CD4-positive, alpha-beta memory T cell (primary cell): ENCODE data around the gene MBD3L4. TPM values are rescaled to one million over a fixed set of nuclear protein-coding genes. Genes with fewer than 3 reads are reported as not detected.
"Not testable (repeated sequence)": the region's sequence is repeated elsewhere in the genome, so short reads cannot be mapped to it uniquely, and the experiment has no call there.

Experiments used
- CTCF ChIA-PET: fragments of 350-600 bp; sonication (Branson Sonifier 250); formaldehyde crosslinking; loops from one replicate; lab custom pipeline; 2021; ENCODE audit warnings: inconsistent platforms; ENCODE audit not compliant: partially characterized antibody; lab: Charles Lee
- POLR2A ChIA-PET: fragments of 350-600 bp; sonication (Branson Sonifier 250); formaldehyde crosslinking; loops from one replicate; lab custom pipeline; 2021; ENCODE audit not compliant: partially characterized antibody; lab: Charles Lee
- DNase-seq, 5 donors: peaks; one replicate each; pipeline versions ENCODE4 v3.0.0 to v3.0.0-alpha.2; 2020 to 2022; ENCODE audit warnings: mixed read lengths in 1 of 5
- H3K27ac ChIP-seq: one replicate; pipeline ENCODE4 v1.7.0; 2013; ENCODE audit warnings: low read depth, low read length
- H3K27me3 ChIP-seq: 2 replicates; pipeline ENCODE4 v1.7.0; 2013; ENCODE audit warnings: mild to moderate bottlenecking, low read length, moderate library complexity; ENCODE audit not compliant: insufficient read depth
- H3K36me3 ChIP-seq: 2 replicates; pipeline ENCODE4 v1.7.0; 2013; ENCODE audit warnings: mild to moderate bottlenecking, low read length, moderate library complexity; ENCODE audit not compliant: insufficient read depth
- H3K4me1 ChIP-seq: 2 replicates; pipeline ENCODE4 v1.7.0; 2013; ENCODE audit warnings: mild to moderate bottlenecking, low read length, moderate library complexity; ENCODE audit not compliant: insufficient read depth
- H3K4me3 ChIP-seq, 2 donors: one replicate each; pipeline ENCODE4 v1.7.0; 2013; ENCODE audit warnings: low read length in 2 of 2, mild to moderate bottlenecking in 1 of 2
- H3K9me3 ChIP-seq, 2 donors: one replicate each; pipeline ENCODE4 v1.7.0; 2013; ENCODE audit warnings: low read length in 2 of 2, control low read depth in 1 of 2; ENCODE audit not compliant: control insufficient read depth in 1 of 2
- H3K27ac Mint-ChIP-seq, 7 donors: one replicate each; pipeline ENCODE4 v1.8.0; 2020 to 2021; ENCODE audit warnings: mixed read lengths in 7 of 7, mild to moderate bottlenecking in 6 of 7, inconsistent platforms in 3 of 7, moderate library complexity in 3 of 7
- H3K27me3 Mint-ChIP-seq, 2 donors: one replicate each; pipeline ENCODE4 v1.8.0; 2020 to 2021; ENCODE audit warnings: mixed read lengths in 2 of 2
- H3K36me3 Mint-ChIP-seq, 2 donors: one replicate each; pipeline ENCODE4 v1.8.0; 2020 to 2021; ENCODE audit warnings: mixed read lengths in 2 of 2, inconsistent platforms in 1 of 2, mild to moderate bottlenecking in 1 of 2
- H3K4me1 Mint-ChIP-seq, 4 donors: one replicate each; pipeline ENCODE4 v1.8.0; 2020 to 2021; ENCODE audit warnings: mixed read lengths in 4 of 4, mild to moderate bottlenecking in 1 of 4
- H3K4me3 Mint-ChIP-seq, 8 donors: one replicate each; pipeline ENCODE4 v1.8.0; 2020 to 2021; ENCODE audit warnings: mixed read lengths in 8 of 8, mild to moderate bottlenecking in 7 of 8, moderate library complexity in 6 of 8, inconsistent platforms in 3 of 8
- H3K9me3 Mint-ChIP-seq, 8 donors: one replicate each; pipeline ENCODE4 v1.8.0; 2020 to 2021; ENCODE audit warnings: mixed read lengths in 8 of 8, mild to moderate bottlenecking in 5 of 8, inconsistent platforms in 3 of 8, moderate library complexity in 1 of 8
- intact Hi-C: fragments of 100-400 bp; cut with micrococcal nuclease; formaldehyde crosslinking; loops from one replicate; pipeline ENCODE4 v1.15.1; 2023
- polyA plus RNA-seq, 2 donors: library from polyadenylated mRNA; unstranded; fragments of 300-500 nt; fragmentation: Illumina TruSeq; gene quantifications; one replicate each; pipeline ENCODE4 v1.2.3, GENCODE V29; 2021
- total RNA-seq, 2 experiments: library from RNA; stranded (reverse); gene quantifications; one replicate each; pipeline ENCODE4 v1.2.3, GENCODE V29; 2021

Gene MBD3L4
- total and polyA plus RNA-seq, 4 experiments from 2014 or later, result not detected

DNA sequence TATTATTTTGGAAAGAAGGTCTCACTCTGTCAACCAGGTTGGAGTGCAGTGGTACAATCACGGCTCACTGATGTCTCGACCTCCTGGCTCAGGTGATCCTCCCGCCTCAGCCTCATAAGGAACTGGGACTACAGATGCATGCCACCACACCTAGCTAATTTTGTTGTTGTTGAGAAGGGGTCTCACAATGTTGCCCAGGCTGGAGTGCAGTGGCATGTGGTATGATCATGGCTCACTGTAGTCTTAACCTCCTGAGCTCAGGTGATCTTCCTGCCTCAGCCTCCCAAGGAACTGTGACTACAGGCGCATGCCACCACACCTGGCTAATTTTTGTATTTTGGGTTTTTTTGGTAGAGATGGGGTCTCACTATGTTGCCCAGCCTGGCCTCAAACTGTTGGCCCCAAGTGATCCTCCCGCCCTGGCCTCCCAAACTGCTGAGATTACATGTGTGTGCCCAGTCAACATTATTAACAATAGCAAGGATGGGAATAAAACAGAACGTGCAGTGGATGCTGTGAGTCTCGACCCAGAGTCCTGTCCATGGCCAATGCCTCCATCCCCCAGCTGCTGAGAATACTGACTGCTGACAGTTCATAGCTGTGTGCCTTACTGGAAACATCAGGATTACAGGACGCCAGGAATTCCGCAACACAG, 23.9 kb upstream of the MBD3L4 start:
- ChIA-PET POLR2A (interaction anchor here (0.6 kb wide), 1 partner anchor 565 kb away, joined by 3 read pairs; the partner anchor contains the start of genes PET100 and XAB2), CTCF (no interaction called here)
- DNase-seq, result no peak
- peaks cover 4% of the 10 kb centered on the region for H3K4me1 ChIP-seq
- peak overlapping the region in 2 of 7 donors; percentile 8 to 59 for H3K27ac Mint-ChIP-seq
- no peaks in the 10 kb centered on the region for H3K36me3 Mint-ChIP-seq
- no peaks in the 10 kb centered on the region for H3K27me3 ChIP-seq
- no peaks in the 10 kb centered on the region for H3K9me3 ChIP-seq
- peaks cover 0 to under 1% (median 0%) of the 10 kb centered on the region in 8 donors for H3K9me3 Mint-ChIP-seq
- H3K27ac ChIP-seq, result no peak overlapping the region
- no peaks in the 10 kb centered on the region for H3K27me3 Mint-ChIP-seq
- no peak overlapping the region for H3K4me3 Mint-ChIP-seq
- intact Hi-C loops, result no loop called here
- H3K4me3 ChIP-seq, result no peak overlapping the region
- no peaks in the 10 kb centered on the region for H3K36me3 ChIP-seq
- peaks cover 2 to 5% (median 3%) of the 10 kb centered on the region in 4 donors for H3K4me1 Mint-ChIP-seq

DNA sequence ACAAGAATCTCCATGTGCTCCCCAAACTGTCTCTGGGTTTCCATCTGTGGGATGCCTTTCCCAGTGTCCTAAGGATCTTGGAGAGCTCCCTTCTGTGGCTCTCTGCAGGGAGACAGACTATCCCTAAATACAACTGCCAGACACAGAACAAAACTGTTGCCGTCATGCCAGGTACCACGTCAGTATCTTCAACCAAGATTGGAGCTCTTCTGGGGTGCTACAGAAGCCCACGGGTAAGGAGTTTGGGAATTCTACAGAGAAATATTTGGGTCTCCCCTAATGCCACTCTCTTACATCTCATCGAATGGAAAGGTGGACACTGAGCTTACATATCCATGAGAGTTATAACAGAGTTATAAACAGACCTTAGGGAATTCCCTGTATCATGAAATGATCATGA, 23.4 kb upstream of the MBD3L4 start:
- Histone ChIP-seq H3K4me1 (no peaks in the 10 kb centered on the region), H3K4me3 (no peak overlapping the region), H3K36me3 (no peaks in the 10 kb centered on the region), H3K27ac (no peak overlapping the region), H3K27me3 (no peaks in the 10 kb centered on the region), H3K9me3 (no peaks in the 10 kb centered on the region)
- no peak for DNase-seq
- ChIA-PET CTCF (no interaction called here), POLR2A (interaction anchor here (0.6 kb wide), 1 partner anchor 566 kb away, joined by 3 read pairs; the partner anchor contains the start of genes PET100 and XAB2)
- H3K27ac Mint-ChIP-seq, result no peak overlapping the region
- intact Hi-C loops, result no loop called here
- H3K9me3 Mint-ChIP-seq, result no peaks in the 10 kb centered on the region
- no peaks in the 10 kb centered on the region for H3K36me3 Mint-ChIP-seq
- no peaks in the 10 kb centered on the region for H3K27me3 Mint-ChIP-seq
- no peak overlapping the region for H3K4me3 Mint-ChIP-seq
- peaks cover 0 to 1% (median 0%) of the 10 kb centered on the region in 4 donors for H3K4me1 Mint-ChIP-seq

DNA sequence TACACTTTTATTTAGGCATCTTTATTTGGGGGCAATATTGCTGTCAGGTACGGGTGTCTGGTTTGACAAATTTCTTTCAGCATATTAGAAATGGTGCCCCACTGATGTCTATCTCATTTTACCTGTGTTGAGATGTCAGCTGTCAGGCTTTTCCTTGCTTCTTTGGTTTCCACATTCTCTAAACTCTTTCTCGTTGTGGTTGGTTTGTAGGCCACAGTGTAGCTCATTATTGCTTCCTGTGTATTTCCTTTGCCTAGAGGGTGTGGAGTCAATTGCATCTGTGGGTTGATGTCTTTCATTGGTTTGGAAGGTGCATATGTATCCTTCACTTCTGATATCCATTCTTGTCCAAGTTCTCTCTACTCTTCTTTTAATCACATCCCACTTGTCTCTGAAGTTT, 20.0 kb upstream of the MBD3L4 start:
- not testable (repeated sequence) for H3K4me1 ChIP-seq

DNA sequence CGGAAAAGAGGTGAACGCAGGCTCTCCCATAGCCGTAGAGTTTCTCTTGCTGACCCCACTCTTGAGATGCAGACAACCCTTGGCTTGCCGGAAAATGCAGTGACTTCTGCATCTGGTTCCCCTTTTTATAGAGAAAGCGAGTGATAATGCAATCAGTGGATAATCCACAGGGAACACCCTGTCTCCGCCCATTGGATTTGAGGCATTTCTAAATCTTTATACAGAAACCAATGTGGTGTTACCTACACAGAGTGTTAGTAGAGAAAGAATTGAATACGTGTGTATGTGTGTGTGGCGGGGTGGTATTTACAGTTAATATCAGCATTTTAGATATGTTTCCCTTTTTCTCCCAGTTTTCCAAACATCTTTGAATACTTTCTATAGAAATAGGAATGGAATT, 18.6 kb upstream of the MBD3L4 start, which contains the start of gene MBD3L3:
Gene MBD3L3 (minus strand): TSS at position 101 of the 400 bp plus-strand sequence. CDS start 71 bp downstream, at position 30.
- H3K9me3 Mint-ChIP-seq, H3K27ac ChIP-seq, H3K4me1 ChIP-seq, intact Hi-C loops, H3K4me1 Mint-ChIP-seq, H3K27me3 Mint-ChIP-seq, H3K4me3 Mint-ChIP-seq, H3K27me3 ChIP-seq, DNase-seq, H3K36me3 Mint-ChIP-seq, H3K36me3 ChIP-seq, CTCF ChIA-PET, H3K9me3 ChIP-seq, H3K4me3 ChIP-seq, POLR2A ChIA-PET, H3K27ac Mint-ChIP-seq: not testable (repeated sequence)

More for the DNA sequence above, 20.0 kb upstream of the MBD3L4 start:
- POLR2A ChIA-PET, H3K9me3 Mint-ChIP-seq, CTCF ChIA-PET, H3K36me3 Mint-ChIP-seq, H3K4me3 Mint-ChIP-seq, H3K27me3 Mint-ChIP-seq, H3K4me1 Mint-ChIP-seq, intact Hi-C loops, H3K4me3 ChIP-seq, H3K27ac ChIP-seq, H3K36me3 ChIP-seq, H3K9me3 ChIP-seq, H3K27me3 ChIP-seq, H3K27ac Mint-ChIP-seq: not testable (repeated sequence)
- peak in 3 of 5 donors; percentile 28 to 47 (median 34) for DNase-seq

DNA sequence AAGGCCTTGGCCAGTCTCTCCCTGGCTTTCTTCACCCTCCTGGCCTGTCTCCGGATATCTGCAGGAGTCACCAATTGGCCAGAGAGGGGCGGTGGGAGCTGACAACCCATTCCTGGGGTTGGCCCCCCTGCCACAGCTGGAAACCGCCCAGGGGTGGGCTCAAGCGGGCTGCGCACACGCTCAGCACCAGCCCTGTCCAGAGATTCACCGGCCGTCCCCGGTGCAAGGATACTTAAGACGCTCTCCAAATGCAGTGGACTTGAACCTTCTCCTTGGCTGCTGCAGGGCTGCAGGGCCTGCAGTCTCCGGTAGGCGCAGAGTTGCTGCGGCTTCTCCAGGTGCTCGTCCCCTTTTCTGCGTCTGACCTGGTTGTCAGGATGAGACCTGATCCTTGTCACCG, 16.4 kb upstream of the MBD3L4 start:
- H3K27ac ChIP-seq, H3K4me1 ChIP-seq, H3K27me3 ChIP-seq, H3K27me3 Mint-ChIP-seq, CTCF ChIA-PET, H3K4me3 ChIP-seq, intact Hi-C loops, POLR2A ChIA-PET, H3K27ac Mint-ChIP-seq, H3K4me3 Mint-ChIP-seq, H3K4me1 Mint-ChIP-seq, H3K36me3 ChIP-seq, DNase-seq, H3K9me3 ChIP-seq, H3K36me3 Mint-ChIP-seq, H3K9me3 Mint-ChIP-seq: not testable (repeated sequence)

DNA sequence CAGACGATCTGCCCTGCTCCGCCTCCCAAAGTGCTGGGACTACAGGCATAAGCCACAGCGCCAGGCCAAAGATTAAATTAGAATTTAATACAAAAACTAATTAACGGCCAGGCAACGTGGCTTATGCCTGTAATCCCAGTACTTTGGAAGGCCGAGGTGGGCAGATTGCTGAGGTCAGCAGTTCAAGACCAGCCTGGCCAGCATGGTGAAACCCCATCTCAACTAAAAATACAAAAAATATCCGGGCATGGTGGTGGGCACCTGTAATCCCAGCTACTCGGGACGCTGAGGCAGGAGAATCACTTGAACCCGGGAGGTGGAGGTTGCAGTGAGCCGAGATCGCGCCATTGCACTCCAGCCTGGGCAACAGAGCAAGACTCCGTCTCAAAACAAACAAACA, 15.7 kb upstream of the MBD3L4 start:
- H3K4me1 Mint-ChIP-seq, H3K9me3 ChIP-seq, DNase-seq, intact Hi-C loops, H3K27ac ChIP-seq, H3K4me3 ChIP-seq, H3K4me1 ChIP-seq, H3K36me3 Mint-ChIP-seq, H3K9me3 Mint-ChIP-seq, H3K27me3 ChIP-seq, H3K4me3 Mint-ChIP-seq, H3K27ac Mint-ChIP-seq, H3K36me3 ChIP-seq, H3K27me3 Mint-ChIP-seq, POLR2A ChIA-PET, CTCF ChIA-PET: not testable (repeated sequence)

DNA sequence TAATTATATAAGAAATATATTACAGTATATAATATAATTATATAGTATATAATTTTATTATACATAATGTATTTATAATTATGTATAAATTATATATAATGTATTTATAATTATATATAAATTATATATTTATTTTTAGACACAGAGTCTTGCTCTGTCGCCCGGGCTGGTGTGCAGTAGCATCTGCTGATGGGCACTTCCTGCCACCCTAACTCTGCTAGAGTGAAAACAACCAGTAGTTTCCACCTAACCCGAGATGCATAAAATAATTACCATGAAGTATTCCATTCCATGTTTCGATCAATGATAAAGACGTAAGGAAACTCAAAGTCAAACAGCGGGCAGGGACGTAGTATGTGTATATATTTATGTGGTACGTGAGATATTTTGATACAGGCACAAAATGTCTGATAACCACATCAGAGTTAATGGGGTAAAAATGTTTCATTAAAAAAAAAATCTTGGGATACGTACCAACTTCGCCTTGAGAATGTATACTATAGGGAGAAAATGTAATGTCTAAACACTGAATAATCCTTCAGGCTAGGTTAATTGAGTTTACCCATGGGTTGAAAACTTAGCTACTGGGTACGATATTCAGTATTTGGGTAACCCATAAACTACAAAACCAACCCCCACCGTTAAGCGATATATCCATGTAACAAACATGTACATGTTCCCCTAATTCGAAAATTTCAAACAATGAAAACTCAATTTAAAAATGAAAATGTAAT, 14.8 kb upstream of the MBD3L4 start:
- H3K9me3 ChIP-seq, CTCF ChIA-PET, H3K36me3 ChIP-seq, H3K4me1 ChIP-seq, H3K4me3 Mint-ChIP-seq, H3K36me3 Mint-ChIP-seq, H3K27me3 ChIP-seq, H3K27ac Mint-ChIP-seq, intact Hi-C loops, H3K27ac ChIP-seq, POLR2A ChIA-PET, DNase-seq, H3K4me3 ChIP-seq, H3K27me3 Mint-ChIP-seq, H3K4me1 Mint-ChIP-seq, H3K9me3 Mint-ChIP-seq: not testable (repeated sequence)
